Measurements from ENCODE around the gene COLEC11. TPM values are rescaled to one million over a fixed set of nuclear protein-coding genes. Genes with fewer than 3 reads are reported as not detected.
"Not testable (repeated sequence)": the region's sequence is repeated elsewhere in the genome, so short reads cannot be mapped to it uniquely, and the experiment has no call there.

COLEC11 gene
- total and polyA plus RNA-seq, 2 experiments from 2014 or later: 21.5 to 22.6 TPM

DNA sequence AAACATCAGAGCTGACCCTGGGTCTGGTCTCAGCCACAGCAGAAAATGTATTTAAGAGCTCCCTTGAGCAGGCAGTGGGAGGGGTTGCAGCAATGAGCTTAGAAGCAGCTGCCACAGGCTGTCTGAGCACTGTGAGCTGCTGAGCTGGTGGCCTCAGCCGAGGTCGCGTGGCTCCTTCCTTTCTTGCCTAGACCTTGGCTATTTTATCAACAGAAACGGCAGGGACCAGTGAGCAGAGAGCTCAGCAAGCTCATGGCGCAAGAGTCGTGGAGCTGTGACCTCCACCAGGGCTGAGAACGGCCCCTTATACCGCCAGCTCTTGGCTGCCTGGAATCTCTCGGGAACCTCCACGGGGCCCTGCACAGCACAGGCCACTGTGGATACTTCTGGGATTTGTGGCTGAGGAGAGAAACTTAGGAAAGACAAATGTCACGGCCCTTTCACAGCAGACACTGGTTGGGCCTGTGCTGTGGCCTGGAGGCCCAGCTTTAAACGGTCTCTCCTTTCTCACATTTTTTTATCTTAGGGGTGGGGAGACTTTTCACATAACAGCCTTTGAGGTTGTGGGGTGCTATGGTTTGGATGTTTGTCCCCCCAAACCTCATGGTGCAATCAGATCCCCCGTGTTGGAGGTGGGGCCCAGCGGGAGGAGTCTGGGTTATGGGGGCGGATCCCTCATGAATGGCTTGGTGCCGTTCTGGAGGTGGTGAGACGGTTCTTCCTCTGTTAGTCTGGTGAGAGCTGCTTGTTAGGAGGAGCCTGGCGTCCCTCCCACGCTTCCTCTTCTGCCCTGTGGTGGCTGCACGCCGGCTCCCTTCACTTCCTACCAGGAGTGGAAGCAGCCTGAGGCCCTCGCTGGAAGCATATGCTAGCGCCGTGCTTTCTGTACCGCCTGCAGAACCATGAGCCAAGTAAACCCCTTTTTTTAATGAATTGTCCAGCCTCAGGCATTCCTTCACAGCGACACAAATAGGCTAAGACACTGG lies 64.8 kb downstream of the COLEC11 start:
- Histone ChIP-seq H3K4me1 (ENCODE audit: insufficient read depth) (peaks cover 15% of the 10 kb centered on the region), H3K4me3 (no peak overlapping the region), H3K9me3 (ENCODE audit: low read depth) (no peaks in the 10 kb centered on the region), H3K4me2 (no peak overlapping the region), H2AFZ (peak overlapping the region; percentile 10), H3K9me2 (replicated peaks; ENCODE audit: insufficient read depth) (no peaks in the 10 kb centered on the region), H3K36me3 (replicated peaks; ENCODE audit: insufficient read depth, low read depth) (no peaks in the 10 kb centered on the region), H4K20me1 (ENCODE audit: insufficient read depth, poor library complexity, severe bottlenecking) (no peaks in the 10 kb centered on the region), H3K79me2 (no peaks in the 10 kb centered on the region), H3K27me3 (no peaks in the 10 kb centered on the region), H3K27ac (peak overlapping the region; percentile 53)
- DNase-seq (ENCODE audit: low spot score): no peak
- WGBS (ENCODE audit: low lambda C conversion rate, missing lambda C conversion rate): 84% methylated on average over 26 of the region's 26 CpGs
- TF ChIP-seq EZH2 (IDR thresholded peaks at IDR 0.05; ENCODE audit: borderline replicate concordance) (no peak), EZH2phosphoT487 (IDR thresholded peaks at IDR 0.05; ENCODE audit: low read depth, severe bottlenecking, unreplicated experiment) (no peak)
- TF ChIP-seq, protein P1, sequence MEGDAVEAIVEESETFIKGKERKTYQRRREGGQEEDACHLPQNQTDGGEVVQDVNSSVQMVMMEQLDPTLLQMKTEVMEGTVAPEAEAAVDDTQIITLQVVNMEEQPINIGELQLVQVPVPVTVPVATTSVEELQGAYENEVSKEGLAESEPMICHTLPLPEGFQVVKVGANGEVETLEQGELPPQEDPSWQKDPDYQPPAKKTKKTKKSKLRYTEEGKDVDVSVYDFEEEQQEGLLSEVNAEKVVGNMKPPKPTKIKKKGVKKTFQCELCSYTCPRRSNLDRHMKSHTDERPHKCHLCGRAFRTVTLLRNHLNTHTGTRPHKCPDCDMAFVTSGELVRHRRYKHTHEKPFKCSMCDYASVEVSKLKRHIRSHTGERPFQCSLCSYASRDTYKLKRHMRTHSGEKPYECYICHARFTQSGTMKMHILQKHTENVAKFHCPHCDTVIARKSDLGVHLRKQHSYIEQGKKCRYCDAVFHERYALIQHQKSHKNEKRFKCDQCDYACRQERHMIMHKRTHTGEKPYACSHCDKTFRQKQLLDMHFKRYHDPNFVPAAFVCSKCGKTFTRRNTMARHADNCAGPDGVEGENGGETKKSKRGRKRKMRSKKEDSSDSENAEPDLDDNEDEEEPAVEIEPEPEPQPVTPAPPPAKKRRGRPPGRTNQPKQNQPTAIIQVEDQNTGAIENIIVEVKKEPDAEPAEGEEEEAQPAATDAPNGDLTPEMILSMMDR (IDR thresholded peaks at IDR 0.05; ENCODE audit: poor library complexity): no peak

- H4K20me1 ChIP-seq (ENCODE audit: insufficient read depth, poor library complexity, severe bottlenecking); H3K9me3 ChIP-seq (ENCODE audit: low read depth); H2AFZ ChIP-seq; H3K27me3 ChIP-seq; DNase-seq (ENCODE audit: low spot score); H3K36me3 ChIP-seq (replicated peaks; ENCODE audit: insufficient read depth, low read depth); H3K4me3 ChIP-seq; H3K79me2 ChIP-seq; H3K27ac ChIP-seq; H3K9me2 ChIP-seq (replicated peaks; ENCODE audit: insufficient read depth); H3K4me2 ChIP-seq: not testable (repeated sequence)
- WGBS (ENCODE audit: low lambda C conversion rate, missing lambda C conversion rate): 91% methylated on average over 7 of the region's 7 CpGs
- H3K4me1 ChIP-seq (ENCODE audit: insufficient read depth): peaks cover 15% of the 10 kb centered on the region
These were observed 65.7 kb downstream of the COLEC11 start for GRCh38 chr2:3660640-3661039.

GRCh38 chr2:3661149-3661660 lies 66.3 kb downstream of the COLEC11 start:
- H3K27ac ChIP-seq: no peak overlapping the region
- no peaks in the 10 kb centered on the region for H3K9me2 ChIP-seq (replicated peaks; ENCODE audit: insufficient read depth)
- H3K4me3 ChIP-seq: no peak overlapping the region
- no peaks in the 10 kb centered on the region for H3K79me2 ChIP-seq
- H2AFZ ChIP-seq: no peak overlapping the region
- peaks cover 15% of the 10 kb centered on the region for H3K4me1 ChIP-seq (ENCODE audit: insufficient read depth)
- H3K9me3 ChIP-seq (ENCODE audit: low read depth): no peaks in the 10 kb centered on the region
- H4K20me1 ChIP-seq (ENCODE audit: insufficient read depth, poor library complexity, severe bottlenecking): no peaks in the 10 kb centered on the region
- WGBS (ENCODE audit: low lambda C conversion rate, missing lambda C conversion rate): 81% methylated on average over 3 of the region's 3 CpGs
- H3K27me3 ChIP-seq: no peaks in the 10 kb centered on the region
- TF ChIP-seq EZH2 (IDR thresholded peaks at IDR 0.05; ENCODE audit: borderline replicate concordance) (no peak), EZH2phosphoT487 (IDR thresholded peaks at IDR 0.05; ENCODE audit: low read depth, severe bottlenecking, unreplicated experiment) (no peak)
- TF ChIP-seq, protein P1 (IDR thresholded peaks at IDR 0.05; ENCODE audit: poor library complexity): no peak
- H3K36me3 ChIP-seq (replicated peaks; ENCODE audit: insufficient read depth, low read depth): no peaks in the 10 kb centered on the region
- no peak overlapping the region for H3K4me2 ChIP-seq
- no peak for DNase-seq (ENCODE audit: low spot score)

DNA sequence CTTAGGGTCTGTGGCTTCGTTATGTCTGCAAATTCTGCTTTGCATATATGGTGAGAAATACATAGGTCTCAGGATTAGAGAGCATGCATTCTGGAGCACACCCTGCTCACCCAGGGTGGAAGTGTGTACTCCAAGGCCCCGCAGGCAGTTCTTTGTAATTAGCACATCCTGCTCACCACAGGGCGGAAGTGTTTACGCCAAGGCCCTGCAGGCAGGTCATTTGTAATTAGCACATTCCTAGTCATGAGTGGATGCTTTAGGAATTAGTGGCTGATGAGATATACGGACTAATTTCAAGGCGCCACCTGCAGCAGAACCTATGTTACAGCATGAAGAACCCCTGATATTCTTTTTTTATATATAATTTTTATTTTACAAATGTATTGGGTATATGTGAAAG lies 67.3 kb downstream of the COLEC11 start:
- Histone ChIP-seq H4K20me1 (ENCODE audit: insufficient read depth, poor library complexity, severe bottlenecking) (no peaks in the 10 kb centered on the region), H3K79me2 (no peaks in the 10 kb centered on the region), H3K9me3 (ENCODE audit: low read depth) (no peaks in the 10 kb centered on the region), H3K4me3 (no peak overlapping the region), H2AFZ (no peak overlapping the region), H3K9me2 (replicated peaks; ENCODE audit: insufficient read depth) (no peaks in the 10 kb centered on the region), H3K27ac (no peak overlapping the region), H3K4me1 (ENCODE audit: insufficient read depth) (peaks cover 12% of the 10 kb centered on the region), H3K27me3 (no peaks in the 10 kb centered on the region), H3K36me3 (replicated peaks; ENCODE audit: insufficient read depth, low read depth) (no peaks in the 10 kb centered on the region), H3K4me2 (no peak overlapping the region)
- DNase-seq (ENCODE audit: low spot score): no peak
- TF ChIP-seq, protein P1 (IDR thresholded peaks at IDR 0.05; ENCODE audit: poor library complexity): no peak
- no peak for TF ChIP-seq EZH2 (IDR thresholded peaks at IDR 0.05; ENCODE audit: borderline replicate concordance)
- TF ChIP-seq EZH2phosphoT487 (IDR thresholded peaks at IDR 0.05; ENCODE audit: low read depth, severe bottlenecking, unreplicated experiment): no peak
- 77% methylated on average over 6 of the region's 6 CpGs for WGBS (ENCODE audit: low lambda C conversion rate, missing lambda C conversion rate)

Measured in hepatocyte (in vitro differentiated cells).